Right lobe of liver (tissue), 4 donors: ENCODE data around the gene SLA2.

Experiments used
- POLR2A ChIP-seq: fragments of 450-650 bp; IDR thresholded peaks from one replicate; pipeline ENCODE4 v1.6.1; 2017; ENCODE audit warnings: antibody characterized with exemption, mild to moderate bottlenecking
- TF ChIP-seq, protein P1 (sequence below), 4 donors: fragments of 200-600 bp in 3 of 4; fragments of 450-650 bp in 1 of 4; IDR thresholded peaks; one replicate each; pipeline versions ENCODE4 v1.5.1 to v1.8.0; 2016 to 2022; ENCODE audit warnings: antibody characterized with exemption in 4 of 4, mild to moderate bottlenecking in 2 of 4
- donor health status: DM: no; HTN: no; CAD: no.
- donor health status: DM: no; HTN: no; CAD: no.
- donor health status: DM: no; HTN: yes; CAD: no.

DNA sequence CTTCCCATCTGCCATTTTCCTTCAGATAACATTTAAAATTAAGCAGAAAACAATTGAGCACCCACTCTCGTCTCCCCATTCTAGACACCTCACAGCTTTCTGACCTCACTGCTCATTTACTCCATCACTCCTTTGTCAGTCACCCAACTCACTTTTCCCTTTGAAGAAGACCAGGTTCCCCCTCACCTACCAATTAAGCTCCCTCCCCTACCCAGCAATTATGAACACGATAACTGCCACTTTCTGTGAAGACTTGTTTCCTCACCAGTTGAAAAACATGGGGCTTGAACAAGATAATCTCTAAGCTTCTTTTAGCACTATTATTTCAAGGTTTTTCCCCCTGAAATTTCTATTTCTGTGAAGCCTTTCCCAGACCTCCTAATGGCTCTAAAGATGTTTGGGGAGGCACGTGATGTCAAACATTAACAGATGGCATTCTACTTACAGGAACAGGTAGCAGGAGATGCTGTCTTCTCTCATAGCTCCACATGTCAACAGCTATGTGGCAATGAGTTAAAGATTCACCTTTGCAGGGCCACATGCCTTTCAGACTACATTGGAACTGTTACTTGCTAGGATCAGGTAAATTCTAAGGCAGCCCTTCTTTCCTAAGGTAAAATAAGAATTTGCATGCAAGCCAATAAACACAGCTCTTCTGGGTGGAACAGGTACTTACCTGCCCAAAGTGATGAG lies 24.8 kb upstream of the SLA2 start:
- TF ChIP-seq, protein P1, sequence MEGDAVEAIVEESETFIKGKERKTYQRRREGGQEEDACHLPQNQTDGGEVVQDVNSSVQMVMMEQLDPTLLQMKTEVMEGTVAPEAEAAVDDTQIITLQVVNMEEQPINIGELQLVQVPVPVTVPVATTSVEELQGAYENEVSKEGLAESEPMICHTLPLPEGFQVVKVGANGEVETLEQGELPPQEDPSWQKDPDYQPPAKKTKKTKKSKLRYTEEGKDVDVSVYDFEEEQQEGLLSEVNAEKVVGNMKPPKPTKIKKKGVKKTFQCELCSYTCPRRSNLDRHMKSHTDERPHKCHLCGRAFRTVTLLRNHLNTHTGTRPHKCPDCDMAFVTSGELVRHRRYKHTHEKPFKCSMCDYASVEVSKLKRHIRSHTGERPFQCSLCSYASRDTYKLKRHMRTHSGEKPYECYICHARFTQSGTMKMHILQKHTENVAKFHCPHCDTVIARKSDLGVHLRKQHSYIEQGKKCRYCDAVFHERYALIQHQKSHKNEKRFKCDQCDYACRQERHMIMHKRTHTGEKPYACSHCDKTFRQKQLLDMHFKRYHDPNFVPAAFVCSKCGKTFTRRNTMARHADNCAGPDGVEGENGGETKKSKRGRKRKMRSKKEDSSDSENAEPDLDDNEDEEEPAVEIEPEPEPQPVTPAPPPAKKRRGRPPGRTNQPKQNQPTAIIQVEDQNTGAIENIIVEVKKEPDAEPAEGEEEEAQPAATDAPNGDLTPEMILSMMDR (IDR thresholded peaks at IDR 0.05), result no peak
- TF ChIP-seq POLR2A, result no peak
